SH-SY5Y (cell line): ENCODE results near the gene MRPL40.

Experiments
- GATA2 ChIP-seq: IDR thresholded peaks from 2 replicates; pipeline ENCODE4 v1.6.1; 2011; ENCODE audit warnings: mild to moderate bottlenecking, low read depth, low read length
- GATA3 ChIP-seq: IDR thresholded peaks from 2 replicates; pipeline ENCODE4 v1.6.1; 2011; ENCODE audit warnings: low read depth, mild to moderate bottlenecking, low read length, moderate library complexity

- no peak for TF ChIP-seq GATA2
- TF ChIP-seq GATA3, result no peak
These were observed 30.9 kb upstream of the MRPL40 start for GRCh38 chr22:19401483-19401882.
